Right lobe of liver (tissue), 4 donors: ENCODE measurements around the gene CEPT1.
A peak's percentile ranks its signal among the peaks of the same experiment; 100 is the strongest.

ENCODE experiments used
- CTCF ChIP-seq, 4 donors: fragments of 200-600 bp in 3 of 4; fragments of 450-650 bp in 1 of 4; IDR thresholded peaks; one replicate each; pipeline versions ENCODE4 v1.5.1 to v1.8.0; 2016 to 2022; ENCODE audit warnings: antibody characterized with exemption in 4 of 4, mild to moderate bottlenecking in 2 of 4
- POLR2A ChIP-seq: fragments of 450-650 bp; IDR thresholded peaks from one replicate; pipeline ENCODE4 v1.6.1; 2017; ENCODE audit warnings: antibody characterized with exemption, mild to moderate bottlenecking
- donor health status: DM: no; HTN: no; CAD: no.
- donor health status: DM: no; HTN: no; CAD: no.
- donor health status: DM: no; HTN: yes; CAD: no.

- TF ChIP-seq CTCF (IDR thresholded peaks at IDR 0.05) = peak in 1 of 4 donors; percentile 3
- no peak for TF ChIP-seq POLR2A
These were observed 83.2 kb downstream of the CEPT1 start for GRCh38 chr1:111223126-111223685.
